ENCODE measurements around the gene SYT15. TPM values are rescaled to one million over a fixed set of nuclear protein-coding genes. Genes with fewer than 3 reads are reported as not detected.

The SYT15 gene
- total RNA-seq, 1 donor from 2014 or later = 45.4 TPM

DNA sequence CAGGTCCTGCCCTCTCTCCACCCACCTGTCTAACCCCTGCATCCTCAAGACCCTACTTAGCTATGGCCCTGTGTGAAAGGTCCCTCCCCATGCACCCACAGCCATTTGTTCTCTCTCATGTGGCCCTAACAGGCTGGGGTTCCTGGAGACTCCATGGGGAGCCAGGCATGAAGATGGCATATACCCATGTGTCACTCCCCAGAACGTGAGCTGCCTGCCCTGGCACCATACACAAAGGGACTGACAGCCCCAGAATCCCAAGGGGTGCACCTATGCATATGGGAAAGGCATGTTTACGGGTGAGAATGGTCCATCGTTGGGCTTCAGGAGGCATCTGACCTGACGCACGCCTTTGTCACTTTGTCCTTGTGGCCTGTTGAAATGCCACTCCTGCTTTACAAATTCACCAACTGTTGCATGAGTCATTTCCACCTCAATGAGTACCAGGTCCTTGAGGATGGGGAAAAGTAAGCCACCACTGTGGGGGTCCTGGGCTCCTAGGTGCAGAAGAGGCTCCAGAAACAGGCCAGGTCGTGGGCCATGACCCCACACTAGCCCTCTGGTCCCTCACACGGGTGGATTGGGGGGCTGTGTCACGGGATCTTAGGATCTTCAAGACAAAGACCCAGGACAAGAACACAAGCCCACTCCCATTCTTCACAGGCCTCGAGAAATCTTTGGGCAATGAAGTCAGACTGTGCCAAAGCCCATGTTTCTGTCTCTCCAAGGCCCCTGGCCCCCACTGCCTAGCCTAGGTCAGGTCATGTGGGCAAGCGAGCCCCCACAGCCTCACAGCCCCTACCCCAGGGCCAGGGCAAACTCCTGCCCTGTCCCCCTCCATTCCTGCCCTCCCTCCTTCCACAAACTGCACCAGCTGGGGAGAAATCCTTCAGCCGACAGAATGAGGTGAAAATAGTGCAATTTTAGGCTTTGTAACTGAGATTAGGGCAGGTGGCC lies 31.1 kb upstream of the SYT15 start:
- intact Hi-C loops (cut with DNase I) = no loop called here
- peaks cover 4% of the 10 kb centered on the region for H3K4me1 ChIP-seq
- H3K4me3 ChIP-seq = no peak overlapping the region
- no peak for DNase-seq
- TF ChIP-seq, protein P1, sequence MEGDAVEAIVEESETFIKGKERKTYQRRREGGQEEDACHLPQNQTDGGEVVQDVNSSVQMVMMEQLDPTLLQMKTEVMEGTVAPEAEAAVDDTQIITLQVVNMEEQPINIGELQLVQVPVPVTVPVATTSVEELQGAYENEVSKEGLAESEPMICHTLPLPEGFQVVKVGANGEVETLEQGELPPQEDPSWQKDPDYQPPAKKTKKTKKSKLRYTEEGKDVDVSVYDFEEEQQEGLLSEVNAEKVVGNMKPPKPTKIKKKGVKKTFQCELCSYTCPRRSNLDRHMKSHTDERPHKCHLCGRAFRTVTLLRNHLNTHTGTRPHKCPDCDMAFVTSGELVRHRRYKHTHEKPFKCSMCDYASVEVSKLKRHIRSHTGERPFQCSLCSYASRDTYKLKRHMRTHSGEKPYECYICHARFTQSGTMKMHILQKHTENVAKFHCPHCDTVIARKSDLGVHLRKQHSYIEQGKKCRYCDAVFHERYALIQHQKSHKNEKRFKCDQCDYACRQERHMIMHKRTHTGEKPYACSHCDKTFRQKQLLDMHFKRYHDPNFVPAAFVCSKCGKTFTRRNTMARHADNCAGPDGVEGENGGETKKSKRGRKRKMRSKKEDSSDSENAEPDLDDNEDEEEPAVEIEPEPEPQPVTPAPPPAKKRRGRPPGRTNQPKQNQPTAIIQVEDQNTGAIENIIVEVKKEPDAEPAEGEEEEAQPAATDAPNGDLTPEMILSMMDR (IDR thresholded peaks at IDR 0.05) = no peak
- no peaks in the 10 kb centered on the region for H3K27me3 ChIP-seq
- ATAC-seq = peak; percentile 0
- peak overlapping the region; percentile 13 for H3K27ac ChIP-seq
- H3K36me3 ChIP-seq = no peaks in the 10 kb centered on the region
- no peaks in the 10 kb centered on the region for H3K9me3 ChIP-seq

DNA sequence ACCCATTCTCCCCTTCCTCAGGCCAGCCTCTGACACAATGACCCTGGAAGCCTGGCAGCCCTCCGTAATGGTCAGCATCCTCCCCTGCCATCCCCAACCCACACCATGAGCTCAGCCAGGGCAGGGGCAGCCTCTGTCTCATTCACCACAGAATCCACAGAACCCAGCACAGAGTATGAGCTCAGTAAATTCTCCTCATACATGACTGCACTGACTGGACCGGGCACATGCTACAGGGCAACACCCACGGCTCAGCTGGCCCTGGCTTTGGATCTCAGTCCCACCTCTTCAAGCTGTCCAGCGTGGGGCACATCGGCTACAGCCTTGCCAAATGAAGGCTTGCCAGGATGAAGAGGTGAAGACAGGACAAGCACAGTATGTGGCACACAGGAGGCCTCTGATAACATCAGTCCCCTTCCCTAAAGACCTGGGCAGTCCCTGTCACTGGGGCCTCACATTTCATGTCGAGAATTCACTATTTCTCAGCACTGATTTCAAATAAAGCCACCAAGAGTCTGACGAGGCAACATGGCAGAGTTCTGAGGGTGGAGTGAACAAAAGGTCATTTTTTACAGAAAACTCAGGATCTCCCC lies 30.3 kb upstream of the SYT15 start:
- Histone ChIP-seq H3K27me3 (peaks cover 3% of the 10 kb centered on the region), H3K9me3 (no peaks in the 10 kb centered on the region), H3K4me3 (no peak overlapping the region), H3K4me1 (peaks cover 4% of the 10 kb centered on the region), H3K27ac (no peak overlapping the region), H3K36me3 (no peaks in the 10 kb centered on the region)
- no peak for ATAC-seq
- intact Hi-C loops (cut with DNase I) = no loop called here
- TF ChIP-seq, protein P1 (IDR thresholded peaks at IDR 0.05) = no peak
- peak; percentile 68 for DNase-seq

DNA sequence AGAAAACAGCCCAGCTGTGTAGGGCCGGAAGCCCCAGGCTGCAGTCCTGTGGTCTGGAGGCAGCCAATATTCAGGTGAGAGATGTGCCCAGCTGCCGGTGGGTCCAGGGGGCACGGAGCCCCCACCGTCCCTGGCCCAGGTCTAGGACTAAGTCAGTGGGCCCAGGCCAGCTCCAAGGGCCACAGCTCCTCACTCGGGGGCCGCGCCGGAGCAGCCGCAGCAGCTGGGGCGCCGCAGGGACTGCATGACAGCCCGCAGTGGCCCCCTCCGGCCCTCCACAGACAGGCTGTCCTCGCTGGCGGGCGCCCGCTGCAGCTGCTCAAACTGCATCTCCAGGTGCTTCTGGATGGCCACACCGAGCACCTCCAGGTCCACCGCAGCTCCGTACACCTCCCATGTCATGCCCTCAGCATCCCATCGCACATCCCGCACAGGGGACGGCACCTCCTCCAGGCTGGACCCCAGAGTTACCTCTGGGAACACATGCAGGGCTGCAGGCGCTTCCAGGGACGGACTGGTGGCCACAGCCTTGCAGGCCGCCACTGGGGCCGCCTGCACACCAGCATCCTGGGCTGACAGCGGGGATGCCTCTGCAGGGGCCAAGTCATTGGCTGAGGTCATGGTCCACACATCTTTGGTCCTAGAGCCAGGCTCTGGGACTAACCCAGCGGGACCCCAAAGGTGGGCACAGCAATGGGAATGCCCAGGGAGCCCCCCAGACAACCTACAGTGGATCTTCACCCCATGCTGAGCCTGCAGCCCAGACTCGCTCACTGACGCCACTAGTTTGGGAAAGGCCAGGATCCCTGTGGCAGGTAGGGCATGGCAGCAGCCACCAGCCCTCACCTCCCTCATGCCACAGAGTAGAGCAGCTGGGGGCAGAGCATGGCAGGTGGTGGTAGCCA lies 29.5 kb upstream of the SYT15 start:
- Histone ChIP-seq H3K27me3 (peaks cover 5% of the 10 kb centered on the region), H3K4me3 (no peak overlapping the region), H3K4me1 (peaks cover 4% of the 10 kb centered on the region), H3K9me3 (no peaks in the 10 kb centered on the region), H3K27ac (no peak overlapping the region), H3K36me3 (no peaks in the 10 kb centered on the region)
- intact Hi-C loops (cut with DNase I) = no loop called here
- ATAC-seq (no peak), DNase-seq (peak; percentile 71)
- TF ChIP-seq, protein P1 (IDR thresholded peaks at IDR 0.05) = no peak

DNA sequence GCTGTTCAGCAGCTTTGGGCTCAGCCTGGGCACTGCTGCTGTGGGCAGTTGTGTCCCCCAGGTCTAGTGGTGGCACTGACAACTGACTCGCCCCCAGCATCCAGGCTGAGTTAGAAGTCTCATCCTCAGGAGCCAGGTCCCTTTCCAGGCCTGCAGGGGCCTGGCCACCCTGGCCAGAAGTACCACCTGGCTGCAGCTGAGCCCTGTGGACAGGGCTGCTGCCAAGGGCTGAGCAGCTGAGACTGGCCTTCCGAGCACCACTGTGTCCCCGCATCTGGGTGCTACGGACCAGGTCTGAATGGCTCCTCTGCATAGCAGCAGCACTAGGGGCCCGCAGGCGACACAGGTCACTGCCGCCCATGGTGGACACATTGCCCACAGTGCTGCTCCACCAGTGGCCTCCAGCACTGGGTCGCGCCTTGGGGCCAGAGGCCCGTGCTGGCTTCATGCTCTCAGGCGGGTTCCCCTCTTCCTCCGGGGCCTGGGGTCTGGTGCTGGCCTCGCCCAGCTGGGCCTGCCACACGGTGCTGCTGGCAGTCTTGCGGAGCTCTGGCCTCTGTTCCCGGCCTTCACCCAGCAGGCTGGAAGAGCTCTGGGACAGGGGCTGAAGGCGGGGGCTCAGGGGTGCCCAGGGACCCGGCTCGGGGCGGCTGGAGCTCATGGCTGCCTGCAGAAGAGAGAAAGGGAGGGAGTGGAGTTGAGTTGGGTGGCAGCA lies 28.7 kb upstream of the SYT15 start:
- peaks cover 13% of the 10 kb centered on the region for H3K27me3 ChIP-seq
- TF ChIP-seq, protein P1 (IDR thresholded peaks at IDR 0.05) = no peak
- no peaks in the 10 kb centered on the region for H3K9me3 ChIP-seq
- intact Hi-C loops (cut with DNase I) = no loop called here
- ATAC-seq = no peak
- no peak overlapping the region for H3K4me3 ChIP-seq
- no peaks in the 10 kb centered on the region for H3K4me1 ChIP-seq
- no peak overlapping the region for H3K27ac ChIP-seq
- DNase-seq = peak; percentile 70
- no peaks in the 10 kb centered on the region for H3K36me3 ChIP-seq

All from upper lobe of right lung (tissue), 1 donor.